HL-60 (cell line): ENCODE results near the gene PTCRA.
A peak's percentile ranks its signal among the peaks of the same experiment; 100 is the strongest.

Source experiments
- DNase-seq, 2 experiments: peaks; one replicate each; pipeline ENCODE4 v3.0.0-alpha.2; 2010 to 2020; ENCODE audit warnings: low read depth in 1 of 2, low spot score in 1 of 2
- H3K27ac ChIP-seq: fragments of 250-450 bp; sonication (Bioruptor Pico); replicated peaks from 2 replicates; pipeline ENCODE4 v1.5.1; 2020; ENCODE audit warnings: mild to moderate bottlenecking, moderate library complexity
- H3K27me3 ChIP-seq: fragments of 250-450 bp; sonication (Bioruptor Pico); 2 replicates; pipeline ENCODE4 v1.5.1; 2021; ENCODE audit warnings: mild to moderate bottlenecking, moderate library complexity; ENCODE audit not compliant: insufficient read depth, poor library complexity, severe bottlenecking
- H3K4me3 ChIP-seq: replicated peaks from 2 replicates; pipeline ENCODE4 v1.5.1; 2011; ENCODE audit warnings: mild to moderate bottlenecking, control low read depth, low read length; ENCODE audit not compliant: insufficient read depth
- GABPA ChIP-seq: IDR thresholded peaks from 2 replicates; pipeline ENCODE4 v1.6.1; 2012; ENCODE audit warnings: low read depth
- POLR2AphosphoS5 ChIP-seq: IDR thresholded peaks from 2 replicates; pipeline ENCODE4 v1.6.1; 2012; ENCODE audit warnings: low read depth
- REST ChIP-seq: IDR thresholded peaks from 2 replicates; pipeline ENCODE4 v1.6.1; 2012; ENCODE audit warnings: low read depth; ENCODE audit not compliant: insufficient replicate concordance
- SPI1 ChIP-seq: IDR thresholded peaks from 2 replicates; pipeline ENCODE4 v1.6.1; 2012; ENCODE audit warnings: low read depth, mild to moderate bottlenecking, borderline replicate concordance
- TF ChIP-seq, protein P1 (sequence below): IDR thresholded peaks from one replicate; pipeline ENCODE4 v1.5.1; 2011; ENCODE audit warnings: low read length, control low read depth, inconsistent platforms; ENCODE audit not compliant: insufficient read depth

PTCRA gene

GRCh38 chr6:42923666-42924065 lies 7.8 kb downstream of the PTCRA start:
- TF ChIP-seq, protein P1, sequence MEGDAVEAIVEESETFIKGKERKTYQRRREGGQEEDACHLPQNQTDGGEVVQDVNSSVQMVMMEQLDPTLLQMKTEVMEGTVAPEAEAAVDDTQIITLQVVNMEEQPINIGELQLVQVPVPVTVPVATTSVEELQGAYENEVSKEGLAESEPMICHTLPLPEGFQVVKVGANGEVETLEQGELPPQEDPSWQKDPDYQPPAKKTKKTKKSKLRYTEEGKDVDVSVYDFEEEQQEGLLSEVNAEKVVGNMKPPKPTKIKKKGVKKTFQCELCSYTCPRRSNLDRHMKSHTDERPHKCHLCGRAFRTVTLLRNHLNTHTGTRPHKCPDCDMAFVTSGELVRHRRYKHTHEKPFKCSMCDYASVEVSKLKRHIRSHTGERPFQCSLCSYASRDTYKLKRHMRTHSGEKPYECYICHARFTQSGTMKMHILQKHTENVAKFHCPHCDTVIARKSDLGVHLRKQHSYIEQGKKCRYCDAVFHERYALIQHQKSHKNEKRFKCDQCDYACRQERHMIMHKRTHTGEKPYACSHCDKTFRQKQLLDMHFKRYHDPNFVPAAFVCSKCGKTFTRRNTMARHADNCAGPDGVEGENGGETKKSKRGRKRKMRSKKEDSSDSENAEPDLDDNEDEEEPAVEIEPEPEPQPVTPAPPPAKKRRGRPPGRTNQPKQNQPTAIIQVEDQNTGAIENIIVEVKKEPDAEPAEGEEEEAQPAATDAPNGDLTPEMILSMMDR: no peak
- 0 out of 2 replicates have a peak, but pooled peaks have one; percentile 40 for TF ChIP-seq SPI1
- Histone ChIP-seq H3K4me3 (no peak overlapping the region), H3K27me3 (no peaks in the 10 kb centered on the region), H3K27ac (no peak overlapping the region)
- peak in 1 of 2 experiments; percentile 79 for DNase-seq

GRCh38 chr6:42925248-42925857 lies 9.5 kb downstream of the PTCRA start:
- Histone ChIP-seq H3K27me3 (no peaks in the 10 kb centered on the region), H3K27ac (no peak overlapping the region), H3K4me3 (no peak overlapping the region)
- TF ChIP-seq SPI1 (no peak), REST (no peak), GABPA (no peak), POLR2AphosphoS5 (no peak)
- TF ChIP-seq, protein P1: no peak
- no peak for DNase-seq

- Histone ChIP-seq H3K27me3 (no peaks in the 10 kb centered on the region), H3K4me3 (peak within 1 kb of the TSS; percentile 86), H3K27ac (peak within 1 kb of the TSS; percentile 95)
- peak; percentile 96 to 99 for DNase-seq
- TF ChIP-seq POLR2AphosphoS5 (peak; percentile 39; the same call in 1 of the 2 replicates), SPI1 (peak; percentile 22; the same call in 1 of the 2 replicates), REST (no peak), GABPA (peak; percentile 89)
- TF ChIP-seq, protein P1: no peak
Measured at GRCh38 chr6:42928986-42929820, 13.3 kb downstream of the PTCRA start, which contains the start of gene CNPY3. TSS of gene CNPY3 (plus strand) at chr6:42929480. CDS start at chr6:42929571, 91 bp downstream.
